Ovary (tissue), 9 donors: ENCODE data around the gene EBF3. TPM values are rescaled to one million over a fixed set of nuclear protein-coding genes. Genes with fewer than 3 reads are reported as not detected.
A peak's percentile ranks its signal among the peaks of the same experiment; 100 is the strongest.

Experiments used
- DNase-seq, 5 donors: peaks; one replicate each; pipeline ENCODE4 v3.0.0-alpha.2; 2019 to 2020
- H3K27ac ChIP-seq, 2 donors: fragments of 200-600 bp; one replicate each; pipeline versions ENCODE4 v1.5.1 to v1.8.0; 2019 to 2022
- H3K27me3 ChIP-seq: fragments of 200-600 bp; one replicate; pipeline ENCODE4 v1.8.0; 2022
- H3K36me3 ChIP-seq: fragments of 200-600 bp; sonication (generic); one replicate; pipeline ENCODE4 v1.5.1; 2019
- H3K4me1 ChIP-seq: one replicate; pipeline ENCODE4 v1.8.1; 2013; ENCODE audit warnings: mild to moderate bottlenecking, moderate library complexity; ENCODE audit not compliant: insufficient read depth
- H3K4me3 ChIP-seq: fragments of 200-600 bp; sonication (generic); one replicate; pipeline ENCODE4 v1.5.1; 2017
- H3K9me3 ChIP-seq, 2 donors: fragments of 200-600 bp in 1 of 2; sonication (generic) in 1 of 2; one replicate each; pipeline versions ENCODE4 v1.5.1 to v1.8.1; 2013 to 2019; ENCODE audit warnings: mild to moderate bottlenecking in 1 of 2, moderate library complexity in 1 of 2
- CTCF ChIP-seq, 3 donors: fragments of 450-650 bp in 2 of 3; fragments of 200-600 bp in 1 of 3; IDR thresholded peaks; one replicate each; pipeline versions ENCODE4 v1.5.1 to v1.8.0; 2016 to 2022; ENCODE audit warnings: antibody characterized with exemption in 3 of 3, mild to moderate bottlenecking in 1 of 3
- EP300 ChIP-seq: sonication (generic); formaldehyde crosslinking; IDR thresholded peaks from one replicate; pipeline ENCODE4 v1.6.1; 2017; ENCODE audit warnings: antibody characterized with exemption
- POLR2A ChIP-seq: fragments of 450-650 bp; IDR thresholded peaks from one replicate; pipeline ENCODE4 v1.6.1; 2017; ENCODE audit warnings: antibody characterized with exemption, mild to moderate bottlenecking, moderate library complexity
- WGBS, 3 donors: extraction: QIAGEN DNeasy Blood & Tissue Kit in 1 of 3; methylation state at CpG; one replicate each; pipeline versions ENCODE4 v1.1.5 to v1.1.7; 2013 to 2017; 5-methylcytosine and 5-hydroxymethylcytosine counted together
- intact Hi-C, 4 donors: fragments of 100-400 bp; cut with DNase I; formaldehyde crosslinking; loops; one replicate each; pipeline versions ENCODE4 v1.11.0 to v1.15.1; 2022 to 2023
- polyA plus RNA-seq, 2 donors: library from polyadenylated mRNA; stranded (reverse); fragments of 200-250 nt in 1 of 2; fragments of 350-450 nt in 1 of 2; fragmentation: Illumina TruSeq in 1 of 2; extraction: RNeasy Lipid Tissue Mini Kit (QIAGEN cat#74804) in 1 of 2; gene quantifications; one replicate each; pipeline ENCODE4 v1.2.3, GENCODE V29; 2013 to 2014
- total RNA-seq, 7 donors: library from RNA; depleted of rRNA in 2 of 7; stranded (reverse); fragments of >200 nt in 2 of 7; fragmentation: NEBNext Ultra II Directional in 3 of 7; extraction: Animal tissue kit (Norgen Biotek cat#: 25700) in 3 of 7; gene quantifications; one replicate each; pipeline versions ENCODE4 v1.1.0 to v1.2.4, GENCODE V29; 2016 to 2023
- donor health status: DM: no; HTN: no; CAD: no; lungs with moderate emphysema.
- donor health status: DM: no; HTN: no; CAD: no.
- donor health status: Bipolar disorder and iron deficiency.
- donor health status: DM: yes; HTN: yes; CAD: no.
- donor health status: DM: no; HTN: no; CAD: no.
- donor health status: DM: yes; HTN: yes; CAD: no.

The EBF3 gene
- total and polyA plus RNA-seq, 9 donors: 0.15 to 3.6 (median 0.79) TPM

- peak in 1 of 5 donors; percentile 15 for DNase-seq
- Histone ChIP-seq H3K9me3 (no peaks in the 10 kb centered on the region), H3K36me3 (no peaks in the 10 kb centered on the region), H3K27ac (no peak overlapping the region), H3K4me3 (no peak overlapping the region), H3K27me3 (peaks cover 8% of the 10 kb centered on the region), H3K4me1 (peaks cover 8% of the 10 kb centered on the region)
- 7 to 13% (median 12%) methylated on average over 77 to 83 of the region's 83 CpGs for WGBS, 3 donors
- intact Hi-C loops: loop anchor here in 2 of 4 donors (10.0 kb wide), 2 partner anchors 495 to 925 kb away; partner anchors contain the start of gene MGMT (in 1 of the 2)
- TF ChIP-seq CTCF (IDR thresholded peaks at IDR 0.05): no peak
Measured at GRCh38 chr10:129959544-129960480, 4.3 kb downstream of the EBF3 start.

GRCh38 chr10:129958629-129959543 is 5.2 kb downstream of the EBF3 start:
- Histone ChIP-seq H3K36me3 (no peaks in the 10 kb centered on the region), H3K27me3 (peaks cover 5% of the 10 kb centered on the region), H3K9me3 (no peaks in the 10 kb centered on the region), H3K27ac (no peak overlapping the region), H3K4me3 (no peak overlapping the region), H3K4me1 (peaks cover 8% of the 10 kb centered on the region)
- TF ChIP-seq EP300 (no peak), POLR2A (no peak), CTCF (IDR thresholded peaks at IDR 0.05) (no peak)
- intact Hi-C loops: no loop called here
- DNase-seq: peak in 1 of 5 donors; percentile 28
- WGBS, 3 donors: 6 to 23% (median 7%) methylated on average over 95 to 103 of the region's 103 CpGs

- H3K27me3 ChIP-seq: peaks cover 5% of the 10 kb centered on the region
- DNase-seq: peak in 1 of 5 donors; percentile 20
- WGBS, 3 donors: 26 to 41% (median 35%) methylated on average over 16 of the region's 16 CpGs
- H3K9me3 ChIP-seq: no peaks in the 10 kb centered on the region
- H3K4me1 ChIP-seq: peaks cover 8% of the 10 kb centered on the region
- TF ChIP-seq CTCF (IDR thresholded peaks at IDR 0.05): no peak
- no peak for TF ChIP-seq EP300
- no peak for TF ChIP-seq POLR2A
- no peaks in the 10 kb centered on the region for H3K36me3 ChIP-seq
- intact Hi-C loops: no loop called here
- no peak overlapping the region for H3K4me3 ChIP-seq
- no peak overlapping the region for H3K27ac ChIP-seq
Measured at GRCh38 chr10:129958148-129958628, 5.9 kb downstream of the EBF3 start.
